ENCODE measurements around the gene NRP1.

DNA sequence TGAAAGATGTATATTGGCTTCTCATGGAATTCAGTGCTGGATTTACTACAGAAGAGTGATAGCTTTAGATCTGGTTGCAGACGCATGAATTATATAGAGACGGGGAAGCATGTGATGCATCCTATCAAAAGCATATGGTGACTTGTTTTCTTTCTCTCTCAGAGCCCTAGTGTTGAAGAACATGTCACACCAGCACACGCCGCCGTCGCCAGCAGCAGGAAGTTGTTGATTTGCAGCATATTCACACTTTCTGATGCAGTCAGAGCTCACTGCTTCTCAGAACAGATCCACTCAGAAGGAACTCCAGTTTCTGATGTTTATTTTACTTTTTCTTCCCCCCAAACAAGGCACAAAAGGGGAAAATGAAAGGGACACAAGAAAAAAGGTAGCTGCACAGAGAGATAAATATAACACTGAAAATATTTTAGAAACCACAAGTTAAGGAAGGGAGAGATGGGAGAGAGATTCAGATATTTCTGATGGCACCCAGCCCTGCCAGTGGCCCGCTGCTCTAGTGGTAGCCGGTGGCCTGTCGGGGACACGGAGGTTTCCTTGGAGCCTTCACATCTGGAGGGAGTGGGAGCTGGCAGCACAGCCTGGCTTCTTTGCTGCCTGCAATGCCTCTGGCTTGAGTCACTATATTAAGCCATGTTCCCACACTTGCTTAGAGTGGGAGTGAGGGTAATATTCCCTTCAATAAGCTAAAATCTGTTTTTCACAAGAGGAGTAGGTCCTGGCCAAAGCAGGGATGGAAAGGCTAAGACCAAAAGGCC is 123.2 kb downstream of the NRP1 start:
- TF ChIP-seq CTCF (IDR thresholded peaks at IDR 0.05) = no peak
- TF ChIP-seq POLR2A (IDR thresholded peaks at IDR 0.05) = no peak
- no peak for TF ChIP-seq EP300 (IDR thresholded peaks at IDR 0.05)
